Mucosa of descending colon (tissue), 3 donors: ENCODE data around the gene SAMD4B. TPM values are rescaled to one million over a fixed set of nuclear protein-coding genes. Genes with fewer than 3 reads are reported as not detected.

Experiments
- ATAC-seq: fragments of 200-7000 bp; cut with Tn5 transposase; one replicate; pipeline ENCODE4 v1.9.1; 2020; ENCODE audit warnings: mild to moderate bottlenecking, moderate library complexity
- DNase-seq, 3 donors: peaks; one replicate each; pipeline ENCODE4 v3.0.0-alpha.2; 2020
- H3K36me3 ChIP-seq: fragments of 200-600 bp; one replicate; pipeline ENCODE4 v1.8.0; 2021; ENCODE audit warnings: low read depth, mild to moderate bottlenecking
- H3K4me1 ChIP-seq: fragments of 200-600 bp; one replicate; pipeline ENCODE4 v1.8.0; 2021; ENCODE audit warnings: low read depth, mild to moderate bottlenecking
- H3K4me3 ChIP-seq: fragments of 200-600 bp; one replicate; pipeline ENCODE4 v1.8.0; 2021; ENCODE audit warnings: mild to moderate bottlenecking
- H3K9me3 ChIP-seq: fragments of 200-600 bp; one replicate; pipeline ENCODE4 v1.8.0; 2021; ENCODE audit warnings: mild to moderate bottlenecking
- CTCF ChIP-seq: fragments of 200-600 bp; IDR thresholded peaks from one replicate; pipeline ENCODE4 v1.8.0; 2022; ENCODE audit warnings: antibody characterized with exemption, mild to moderate bottlenecking
- intact Hi-C, 2 donors: fragments of 100-400 bp; cut with DNase I in 1 of 2; cut with micrococcal nuclease in 1 of 2; formaldehyde crosslinking; loops; one replicate each; pipeline versions ENCODE4 v1.11.0 to v1.11.1; 2022; cut with DNase I, micrococcal nuclease
- total RNA-seq, 3 donors: library from RNA; stranded (reverse); fragmentation: NEBNext Ultra II Directional in 2 of 3; extraction: Animal tissue kit (Norgen Biotek cat#: 25700) in 2 of 3; gene quantifications; one replicate each; pipeline versions ENCODE4 v1.2.1 to v1.2.4, GENCODE V29; 2021 to 2023
- donor health status: DM: no; HTN: no; CAD: no; lungs with moderate emphysema.
- donor health status: DM: no; HTN: no; CAD: no.
- donor health status: DM: no; HTN: yes; CAD: no.

SAMD4B gene
- total RNA-seq, 3 donors from 2014 or later, result 55.1 to 91.5 (median 67.4) TPM

- Histone ChIP-seq H3K36me3 (peaks cover 8% of the 10 kb centered on the region), H3K9me3 (no peaks in the 10 kb centered on the region), H3K4me3 (no peak overlapping the region), H3K4me1 (peaks cover 15% of the 10 kb centered on the region)
- intact Hi-C loops, result no loop called here
- DNase-seq (peak in 1 of 3 donors; percentile 43), ATAC-seq (no peak)
- no peak for TF ChIP-seq CTCF
These were observed 47.6 kb downstream of the SAMD4B start for GRCh38 chr19:39389631-39390414.

GRCh38 chr19:39390451-39390750 lies 48.2 kb downstream of the SAMD4B start:
- TF ChIP-seq CTCF, result no peak
- H3K9me3 ChIP-seq, result no peaks in the 10 kb centered on the region
- peak; percentile 41 for ATAC-seq
- H3K4me1 ChIP-seq, result peaks cover 15% of the 10 kb centered on the region
- peak in 1 of 3 donors; percentile 80 for DNase-seq
- intact Hi-C loops, result no loop called here
- peaks cover 8% of the 10 kb centered on the region for H3K36me3 ChIP-seq
- peak overlapping the region; percentile 100 for H3K4me3 ChIP-seq

- intact Hi-C loops, result no loop called here
- H3K4me1 ChIP-seq, result peaks cover 15% of the 10 kb centered on the region
- H3K9me3 ChIP-seq, result no peaks in the 10 kb centered on the region
- TF ChIP-seq CTCF, result no peak
- peak within 1 kb of the TSS; percentile 100 for H3K4me3 ChIP-seq
- DNase-seq (peak; percentile 95 to 98 (median 97)), ATAC-seq (peak; percentile 96)
- H3K36me3 ChIP-seq, result peaks cover 6% of the 10 kb centered on the region
These were observed 48.7 kb downstream of the SAMD4B start, which contains the start of the genes MED29 and PAF1 for GRCh38 chr19:39390751-39391437. Gene MED29 (plus strand): TSS chr19:39391378. CDS start chr19:39391423, 45 bp downstream. Gene PAF1 (minus strand): TSS chr19:39391106. CDS start chr19:39390864, 242 bp downstream.

GRCh38 chr19:39397360-39398296 lies 55.4 kb downstream of the SAMD4B start:
- H3K4me1 ChIP-seq, result peaks cover 52% of the 10 kb centered on the region
- ATAC-seq (peak; percentile 74), DNase-seq (peak; percentile 95 to 98 (median 97))
- peak overlapping the region; percentile 4 for H3K4me3 ChIP-seq
- H3K9me3 ChIP-seq, result no peaks in the 10 kb centered on the region
- no peaks in the 10 kb centered on the region for H3K36me3 ChIP-seq
- peak; percentile 95 for TF ChIP-seq CTCF
- intact Hi-C loops, result no loop called here

- H3K4me1 ChIP-seq, result peaks cover 52% of the 10 kb centered on the region
- no peaks in the 10 kb centered on the region for H3K9me3 ChIP-seq
- ATAC-seq (peak; percentile 62), DNase-seq (peak; percentile 85 to 92 (median 87))
- no peaks in the 10 kb centered on the region for H3K36me3 ChIP-seq
- intact Hi-C loops, result no loop called here
- no peak overlapping the region for H3K4me3 ChIP-seq
- TF ChIP-seq CTCF, result no peak
These were observed 56.2 kb downstream of the SAMD4B start for GRCh38 chr19:39398297-39398864.
